Panc1 (cell line): ENCODE results near the gene PIP4K2A.

Source experiments
- CTCF ChIP-seq: fragments of 450-650 bp; IDR thresholded peaks from 2 replicates; pipeline ENCODE4 v1.5.1; 2017; ENCODE audit warnings: mild to moderate bottlenecking
- REST ChIP-seq, 2 experiments: IDR thresholded peaks; 2 replicates each; pipeline ENCODE4 v1.6.1; 2011 to 2012; ENCODE audit warnings: low read depth in 2 of 2, control low read depth in 1 of 2, low read length in 1 of 2, mild to moderate bottlenecking in 1 of 2, moderate library complexity in 1 of 2; ENCODE audit not compliant: insufficient read depth in 1 of 2

GRCh38 chr10:22601618-22602017 lies 112.8 kb downstream of the PIP4K2A start:
- TF ChIP-seq REST (IDR thresholded peaks at IDR 0.05; ENCODE audit: insufficient read depth in 1 of 2, low read depth in 2 of 2, low read length in 1 of 2) (no peak), CTCF (no peak)
